Pancreas (tissue), 10 donors: ENCODE data around the gene CNDP1. TPM values are rescaled to one million over a fixed set of nuclear protein-coding genes. Genes with fewer than 3 reads are reported as not detected.

Experiments
- ATAC-seq, 4 donors: fragments of 200-7000 bp; cut with Tn5 transposase; one replicate each; pipeline versions ENCODE4 v1.8.0 to v1.9.1; 2020; ENCODE audit warnings: mild to moderate bottlenecking in 4 of 4, moderate library complexity in 4 of 4
- DNase-seq, 6 donors: peaks; one replicate each; pipeline ENCODE4 v3.0.0-alpha.2; 2020
- FAIRE-seq: peaks from 2 replicates; lab custom pipeline; 2012; peaks lifted over from hg19 to GRCh38; lab: Jason Lieb, UNC
- H3K27ac ChIP-seq, 4 donors: fragments of 200-600 bp; sonication (generic); 1 replicate in 3 of 4; 2 replicates in 1 of 4; pipeline versions ENCODE4 v1.5.0 to v1.8.0; 2020
- H3K27me3 ChIP-seq, 4 donors: fragments of 200-600 bp; one replicate each; pipeline ENCODE4 v1.8.0; 2021
- H3K36me3 ChIP-seq, 3 donors: fragments of 200-600 bp; sonication (generic) in 1 of 3; one replicate each; pipeline versions ENCODE4 v1.5.0 to v1.8.0; 2020 to 2021
- H3K4me1 ChIP-seq, 3 donors: fragments of 200-600 bp; one replicate each; pipeline ENCODE4 v1.8.0; 2021
- H3K4me3 ChIP-seq, 4 donors: fragments of 200-600 bp; sonication (generic) in 2 of 4; one replicate each; pipeline versions ENCODE4 v1.5.0 to v1.8.0; 2020 to 2021
- H3K9me3 ChIP-seq, 4 donors: fragments of 200-600 bp; one replicate each; pipeline ENCODE4 v1.8.0; 2021
- CTCF ChIP-seq, 4 donors: fragments of 200-600 bp; sonication (generic) in 3 of 4; IDR thresholded peaks; one replicate each; pipeline versions ENCODE4 v1.5.0 to v1.8.0; 2021; ENCODE audit warnings: antibody characterized with exemption in 4 of 4
- WGBS, 2 donors: extraction: QIAGEN DNeasy Blood & Tissue Kit; methylation state at CpG; one replicate each; pipeline ENCODE4 v1.1.7; 2013; 5-methylcytosine and 5-hydroxymethylcytosine counted together
- intact Hi-C, 3 donors: fragments of 100-400 bp; cut with DNase I; formaldehyde crosslinking; loops; one replicate each; pipeline versions ENCODE4 v1.11.1 to v1.14.2; 2022
- polyA plus RNA-seq, 2 donors: library from polyadenylated mRNA; stranded (reverse); fragments of 200-250 nt; gene quantifications; one replicate each; pipeline ENCODE4 v1.2.3, GENCODE V29; 2013
- total RNA-seq, 6 donors: library from RNA; stranded (reverse); fragmentation: NEBNext Ultra II Directional in 4 of 6; extraction: Animal tissue kit (Norgen Biotek cat#: 25700) in 4 of 6; gene quantifications; one replicate each; pipeline versions ENCODE4 v1.2.1 to v1.2.4, GENCODE V29; 2021 to 2023
- donor health status: healthy with polysubstance abuse.
- donor health status: DM: no; HTN: no; CAD: no; lungs with moderate emphysema.
- donor health status: DM: no; HTN: no; CAD: no.
- donor health status: control.
- donor health status: control.
- donor health status: Bipolar disorder and iron deficiency.
- donor health status: DM: yes; HTN: yes; CAD: no.
- donor health status: DM: no; HTN: no; CAD: no.
- donor health status: DM: no; HTN: no; CAD: no.
- donor health status: DM: yes; HTN: yes; CAD: no.

CNDP1 gene
- total and polyA plus RNA-seq, 8 donors = 0.09 to 0.84 (median 0.21) TPM; not detected in 2

- FAIRE-seq (no peak), DNase-seq (peak; percentile 36 to 84 (median 60)), ATAC-seq (peak; percentile 29 to 60 (median 46))
- intact Hi-C loops = no loop called here
- H3K36me3 ChIP-seq = no peaks in the 10 kb centered on the region
- H3K9me3 ChIP-seq = no peaks in the 10 kb centered on the region
- H3K27ac ChIP-seq = peak overlapping the region; percentile 94 to 98 (median 96)
- WGBS, 2 donors = 0% methylated on average over 40 to 44 of the region's 44 CpGs
- no peaks in the 10 kb centered on the region for H3K27me3 ChIP-seq
- H3K4me1 ChIP-seq = peaks cover 9 to 16% (median 14%) of the 10 kb centered on the region in 3 donors
- peak overlapping the region; percentile 88 to 100 (median 93) for H3K4me3 ChIP-seq
- no peak for TF ChIP-seq CTCF (IDR thresholded peaks at IDR 0.05)
Measured at GRCh38 chr18:74598350-74599001, 64.2 kb downstream of the CNDP1 start.

- H3K36me3 ChIP-seq = no peaks in the 10 kb centered on the region
- TF ChIP-seq CTCF (IDR thresholded peaks at IDR 0.05) = no peak
- ATAC-seq = no peak
- no peak overlapping the region for H3K4me3 ChIP-seq
- DNase-seq = no peak
- no peaks in the 10 kb centered on the region for H3K9me3 ChIP-seq
- no peaks in the 10 kb centered on the region for H3K4me1 ChIP-seq
- H3K27ac ChIP-seq = no peak overlapping the region
- FAIRE-seq = no peak
- no peaks in the 10 kb centered on the region for H3K27me3 ChIP-seq
- intact Hi-C loops = no loop called here
Measured at GRCh38 chr18:74604361-74604760, 70.1 kb downstream of the CNDP1 start.

GRCh38 chr18:74604774-74605173, 70.5 kb downstream of the CNDP1 start:
- no peak for FAIRE-seq
- no peak for DNase-seq
- WGBS, 2 donors = 57 to 63% methylated on average over 4 of the region's 4 CpGs
- no peaks in the 10 kb centered on the region for H3K4me1 ChIP-seq
- H3K36me3 ChIP-seq = no peaks in the 10 kb centered on the region
- intact Hi-C loops = no loop called here
- no peaks in the 10 kb centered on the region for H3K27me3 ChIP-seq
- TF ChIP-seq CTCF (IDR thresholded peaks at IDR 0.05) = no peak
- no peak overlapping the region for H3K4me3 ChIP-seq
- H3K27ac ChIP-seq = no peak overlapping the region
- ATAC-seq = no peak
- no peaks in the 10 kb centered on the region for H3K9me3 ChIP-seq

- intact Hi-C loops = no loop called here
- H3K27me3 ChIP-seq = no peaks in the 10 kb centered on the region
- no peak for TF ChIP-seq CTCF (IDR thresholded peaks at IDR 0.05)
- no peaks in the 10 kb centered on the region for H3K36me3 ChIP-seq
- ATAC-seq (no peak), FAIRE-seq (no peak), DNase-seq (no peak)
- no peaks in the 10 kb centered on the region for H3K9me3 ChIP-seq
- no peaks in the 10 kb centered on the region for H3K4me1 ChIP-seq
- WGBS, 2 donors = 54 to 65% methylated on average over 2 of the region's 2 CpGs
- no peak overlapping the region for H3K27ac ChIP-seq
- no peak overlapping the region for H3K4me3 ChIP-seq
Measured at GRCh38 chr18:74608681-74609080, 74.4 kb downstream of the CNDP1 start.

- H3K27me3 ChIP-seq = no peaks in the 10 kb centered on the region
- no peak for FAIRE-seq
- no peaks in the 10 kb centered on the region for H3K9me3 ChIP-seq
- 81 to 90% methylated on average over 3 of the region's 3 CpGs for WGBS, 2 donors
- no peaks in the 10 kb centered on the region for H3K4me1 ChIP-seq
- ATAC-seq = no peak
- no peak for TF ChIP-seq CTCF (IDR thresholded peaks at IDR 0.05)
- no peaks in the 10 kb centered on the region for H3K36me3 ChIP-seq
- intact Hi-C loops = no loop called here
- no peak overlapping the region for H3K4me3 ChIP-seq
- no peak overlapping the region for H3K27ac ChIP-seq
- DNase-seq = no peak
Measured at GRCh38 chr18:74609535-74609934, 75.2 kb downstream of the CNDP1 start.
